BJ (cell line): ENCODE data around the gene RBMS3. TPM values are rescaled to one million over a fixed set of nuclear protein-coding genes. Genes with fewer than 3 reads are reported as not detected.

ENCODE experiments used
- CTCF ChIA-PET: fragments of 350-600 bp; formaldehyde crosslinking; extraction: SDS; loops from one replicate; lab custom pipeline; 2021; ENCODE audit warnings: antibody characterized with exemption, inconsistent platforms; lab: Yijun Ruan, JAX
- POLR2A ChIA-PET: fragments of 300-600 bp; sonication (Branson Sonifier 250); formaldehyde crosslinking; extraction: SDS; loops from one replicate; lab custom pipeline; 2021; ENCODE audit warnings: antibody characterized with exemption; lab: Charles Lee
- DNase-seq: peaks from one replicate; pipeline ENCODE4 v3.0.0-alpha.2; 2011; ENCODE audit warnings: low read depth
- H3K27me3 ChIP-seq: 2 replicates; pipeline ENCODE4 v1.6.0; 2011; ENCODE audit warnings: low read length; ENCODE audit not compliant: control insufficient read depth, insufficient read depth
- H3K36me3 ChIP-seq: 2 replicates; pipeline ENCODE4 v1.5.1; 2011; ENCODE audit warnings: low read length; ENCODE audit not compliant: control insufficient read depth, insufficient read depth
- H3K4me3 ChIP-seq: 2 replicates; pipeline ENCODE4 v1.5.1; 2011; ENCODE audit warnings: low read depth, mild to moderate bottlenecking, control low read depth, low read length
- CTCF ChIP-seq: IDR thresholded peaks from 2 replicates; pipeline ENCODE4 v1.5.1; 2011; ENCODE audit warnings: low read depth, mild to moderate bottlenecking, control low read depth, inconsistent platforms, low read length, moderate library complexity; ENCODE audit not compliant: insufficient read depth
- polyA plus RNA-seq: library from polyadenylated mRNA; depleted of rRNA; stranded (reverse); fragments of >200 nt; gene quantifications from 2 replicates; pipeline ENCODE4 v1.2.3, GENCODE V29; 2011

RBMS3 gene
- polyA plus RNA-seq, 1 experiment: 14.5 TPM

DNA sequence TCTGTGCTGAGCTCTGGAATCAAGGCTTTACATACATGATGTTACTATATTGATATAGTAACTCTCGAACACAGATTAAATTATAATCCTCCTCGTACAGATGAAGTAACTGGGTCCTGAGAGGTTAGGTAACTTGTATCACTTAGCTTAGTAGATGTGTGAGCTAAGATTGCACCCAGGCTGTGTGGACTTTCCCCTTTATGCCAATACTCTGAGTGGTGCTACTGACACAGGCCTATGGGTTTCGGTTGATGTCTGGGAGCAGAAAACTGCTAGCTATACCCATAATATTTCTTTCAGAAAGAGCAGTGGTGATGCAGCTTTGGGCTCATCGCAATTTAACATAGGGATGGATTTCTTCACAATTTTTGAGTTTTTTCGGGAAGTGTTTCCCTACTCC is 259.7 kb downstream of the RBMS3 start:
- Histone ChIP-seq H3K4me3 (no peak overlapping the region), H3K36me3 (no peaks in the 10 kb centered on the region; the same call in 1 of the 2 replicates), H3K27me3 (no peaks in the 10 kb centered on the region)
- no peak for DNase-seq
- ChIA-PET CTCF (interaction anchor here (0.6 kb wide), 1 partner anchor 177 kb away, joined by 3 read pairs; no protein-coding TSS in a partner anchor), POLR2A (no interaction called here)
- TF ChIP-seq CTCF: no peak

DNA sequence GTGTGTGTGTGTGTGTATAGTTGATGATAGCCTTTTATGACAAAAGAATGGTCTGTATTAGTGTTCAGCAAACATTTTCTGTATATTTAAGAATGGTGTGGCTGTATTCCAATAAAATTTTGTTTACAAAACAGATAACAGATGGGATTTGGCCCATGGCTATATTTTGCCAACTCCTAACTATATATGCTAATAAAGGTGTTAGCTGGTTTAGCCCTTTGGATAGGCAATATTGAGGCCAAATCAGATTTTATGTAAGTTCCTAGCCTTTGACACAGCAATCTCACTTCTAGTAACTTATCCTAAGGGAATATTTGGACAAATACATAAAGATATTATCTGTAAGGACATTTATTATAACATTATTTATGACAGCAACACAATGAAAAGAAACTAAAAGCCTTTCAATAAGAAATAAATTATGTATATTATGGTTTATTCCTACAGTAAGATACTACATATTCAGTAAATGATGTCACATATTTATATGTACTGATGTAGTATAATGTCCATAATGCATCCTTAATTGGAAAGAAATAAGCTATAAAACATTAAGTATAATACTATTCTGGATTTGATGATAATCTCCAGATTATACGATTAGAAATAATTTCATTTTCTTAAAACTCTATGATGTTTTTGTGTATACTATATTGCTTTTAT is 264.0 kb downstream of the RBMS3 start:
- no peak for TF ChIP-seq CTCF
- Histone ChIP-seq H3K4me3 (no peak overlapping the region), H3K36me3 (no peaks in the 10 kb centered on the region; the same call in 1 of the 2 replicates), H3K27me3 (no peaks in the 10 kb centered on the region)
- ChIA-PET POLR2A (interaction anchor here (0.6 kb wide), 1 partner anchor 200 kb away, joined by 3 read pairs; no protein-coding TSS in a partner anchor), CTCF (no interaction called here)
- no peak for DNase-seq

DNA sequence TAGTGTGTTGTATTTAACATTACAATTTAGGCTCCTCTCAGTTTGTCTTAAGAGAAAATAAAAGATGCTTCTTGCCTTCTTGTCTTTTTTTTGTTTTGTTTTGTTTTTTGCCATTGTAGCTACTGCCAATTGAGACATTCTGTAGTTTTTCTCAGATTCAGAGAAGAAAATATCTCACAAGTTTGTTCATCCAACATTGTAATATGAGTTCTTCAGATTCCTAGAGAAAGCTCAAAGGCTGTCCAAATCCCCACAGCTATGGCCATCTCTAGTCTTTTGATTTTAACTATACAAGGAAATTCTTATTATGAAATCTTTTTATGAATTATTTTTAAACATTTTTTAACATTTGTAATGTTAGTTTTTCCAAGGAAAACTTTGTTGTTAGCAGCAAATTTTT is 264.7 kb downstream of the RBMS3 start:
- peaks cover under 1% of the 10 kb centered on the region for H3K36me3 ChIP-seq
- ChIA-PET POLR2A (no interaction called here), CTCF (no interaction called here)
- H3K27me3 ChIP-seq: no peaks in the 10 kb centered on the region
- no peak for TF ChIP-seq CTCF
- no peak for DNase-seq
- no peak overlapping the region for H3K4me3 ChIP-seq

GRCh38 chr3:29552051-29552450 is 271.2 kb downstream of the RBMS3 start:
- no peak for TF ChIP-seq CTCF
- ChIA-PET POLR2A (no interaction called here), CTCF (no interaction called here)
- Histone ChIP-seq H3K27me3 (no peaks in the 10 kb centered on the region), H3K36me3 (peaks cover 1% of the 10 kb centered on the region; the same call in 1 of the 2 replicates), H3K4me3 (no peak overlapping the region)
- DNase-seq: no peak

- no peak for TF ChIP-seq CTCF
- DNase-seq: no peak
- CTCF ChIA-PET: no interaction called here
- Histone ChIP-seq H3K4me3 (no peak overlapping the region), H3K27me3 (no peaks in the 10 kb centered on the region), H3K36me3 (peaks cover 1% of the 10 kb centered on the region; the same call in 1 of the 2 replicates)
- POLR2A ChIA-PET: no interaction called here
Observed at GRCh38 chr3:29554566-29554965, 273.7 kb downstream of the RBMS3 start.
